Measurements from ENCODE around the gene CACNA2D3.
"Not testable (repeated sequence)": the region's sequence is repeated elsewhere in the genome, so short reads cannot be mapped to it uniquely, and the experiment has no call there.

Gene CACNA2D3

GRCh38 chr3:55075846-55076245 is 953.5 kb downstream of the CACNA2D3 start:
- TF ChIP-seq JUND (IDR thresholded peaks at IDR 0.05; ENCODE audit: low read depth) = no peak
- no peak for DNase-seq (ENCODE audit: low read depth in 1 of 2, low spot score in 1 of 2)
- in situ Hi-C loops (cut with HindIII; ENCODE audit: low pct_unique_long_range_greater_than_20kb, low sequenced_read_pairs) = no loop called here

GRCh38 chr3:55077726-55078125 is 955.4 kb downstream of the CACNA2D3 start:
- no peak for TF ChIP-seq JUND (IDR thresholded peaks at IDR 0.05; ENCODE audit: low read depth)
- no peak for DNase-seq (ENCODE audit: low read depth in 1 of 2, low spot score in 1 of 2)
- in situ Hi-C loops (cut with HindIII; ENCODE audit: low pct_unique_long_range_greater_than_20kb, low sequenced_read_pairs) = no loop called here

GRCh38 chr3:55078876-55079275 is 956.5 kb downstream of the CACNA2D3 start:
- TF ChIP-seq JUND (IDR thresholded peaks at IDR 0.05; ENCODE audit: low read depth) = no peak
- DNase-seq (ENCODE audit: low read depth in 1 of 2, low spot score in 1 of 2) = no peak
- in situ Hi-C loops (cut with HindIII; ENCODE audit: low pct_unique_long_range_greater_than_20kb, low sequenced_read_pairs) = no loop called here

GRCh38 chr3:55085231-55085630 is 962.9 kb downstream of the CACNA2D3 start:
- in situ Hi-C loops (cut with HindIII; ENCODE audit: low pct_unique_long_range_greater_than_20kb, low sequenced_read_pairs) = no loop called here
- DNase-seq (ENCODE audit: low read depth in 1 of 2, low spot score in 1 of 2) = no peak

GRCh38 chr3:55089211-55089610 is 966.9 kb downstream of the CACNA2D3 start:
- in situ Hi-C loops (cut with HindIII; ENCODE audit: low pct_unique_long_range_greater_than_20kb, low sequenced_read_pairs) = no loop called here
- DNase-seq (ENCODE audit: low read depth in 1 of 2, low spot score in 1 of 2) = no peak
- TF ChIP-seq JUND (IDR thresholded peaks at IDR 0.05; ENCODE audit: low read depth) = no peak

More at GRCh38 chr3:55085231-55085630, 962.9 kb downstream of the CACNA2D3 start:
- no peak for TF ChIP-seq JUND (IDR thresholded peaks at IDR 0.05; ENCODE audit: low read depth)

- in situ Hi-C loops (cut with HindIII; ENCODE audit: low pct_unique_long_range_greater_than_20kb, low sequenced_read_pairs) = no loop called here
- DNase-seq (ENCODE audit: low read depth in 1 of 2, low spot score in 1 of 2) = no peak
- no peak for TF ChIP-seq JUND (IDR thresholded peaks at IDR 0.05; ENCODE audit: low read depth)
Observed at GRCh38 chr3:55090291-55090690, 967.9 kb downstream of the CACNA2D3 start.

GRCh38 chr3:55090746-55091145 is 968.4 kb downstream of the CACNA2D3 start:
- DNase-seq (ENCODE audit: low read depth in 1 of 2, low spot score in 1 of 2) = no peak
- TF ChIP-seq JUND (IDR thresholded peaks at IDR 0.05; ENCODE audit: low read depth) = no peak
- in situ Hi-C loops (cut with HindIII; ENCODE audit: low pct_unique_long_range_greater_than_20kb, low sequenced_read_pairs) = no loop called here

GRCh38 chr3:55091381-55092225 is 969.3 kb downstream of the CACNA2D3 start:
- TF ChIP-seq JUND (IDR thresholded peaks at IDR 0.05; ENCODE audit: low read depth) = no peak
- no peak for DNase-seq (ENCODE audit: low read depth in 1 of 2, low spot score in 1 of 2)
- in situ Hi-C loops (cut with HindIII; ENCODE audit: low pct_unique_long_range_greater_than_20kb, low sequenced_read_pairs) = no loop called here

- in situ Hi-C loops (cut with HindIII; ENCODE audit: low pct_unique_long_range_greater_than_20kb, low sequenced_read_pairs) = no loop called here
- TF ChIP-seq JUND (IDR thresholded peaks at IDR 0.05; ENCODE audit: low read depth) = no peak
- no peak for DNase-seq (ENCODE audit: low read depth in 1 of 2, low spot score in 1 of 2)
Observed at GRCh38 chr3:55094676-55095075, 972.3 kb downstream of the CACNA2D3 start.

- in situ Hi-C loops (cut with HindIII; ENCODE audit: low pct_unique_long_range_greater_than_20kb, low sequenced_read_pairs) = no loop called here
- no peak for DNase-seq (ENCODE audit: low read depth in 1 of 2, low spot score in 1 of 2)
- TF ChIP-seq JUND (IDR thresholded peaks at IDR 0.05; ENCODE audit: low read depth) = no peak
Observed at GRCh38 chr3:55097441-55097840, 975.1 kb downstream of the CACNA2D3 start.

GRCh38 chr3:55105647-55106046 is 983.3 kb downstream of the CACNA2D3 start:
- no peak for TF ChIP-seq JUND (IDR thresholded peaks at IDR 0.05; ENCODE audit: low read depth)
- in situ Hi-C loops (cut with HindIII; ENCODE audit: low pct_unique_long_range_greater_than_20kb, low sequenced_read_pairs) = no loop called here
- DNase-seq (ENCODE audit: low read depth in 1 of 2, low spot score in 1 of 2) = no peak

GRCh38 chr3:55107187-55107586 is 984.8 kb downstream of the CACNA2D3 start:
- no peak for DNase-seq (ENCODE audit: low read depth in 1 of 2, low spot score in 1 of 2)
- no peak for TF ChIP-seq JUND (IDR thresholded peaks at IDR 0.05; ENCODE audit: low read depth)
- in situ Hi-C loops (cut with HindIII; ENCODE audit: low pct_unique_long_range_greater_than_20kb, low sequenced_read_pairs) = no loop called here

- in situ Hi-C loops (cut with HindIII; ENCODE audit: low pct_unique_long_range_greater_than_20kb, low sequenced_read_pairs); DNase-seq (ENCODE audit: low read depth in 1 of 2, low spot score in 1 of 2): not testable (repeated sequence)
Observed at GRCh38 chr3:55111906-55112305, 989.6 kb downstream of the CACNA2D3 start.

- no peak for DNase-seq (ENCODE audit: low read depth in 1 of 2, low spot score in 1 of 2)
- in situ Hi-C loops (cut with HindIII; ENCODE audit: low pct_unique_long_range_greater_than_20kb, low sequenced_read_pairs) = no loop called here
- no peak for TF ChIP-seq JUND (IDR thresholded peaks at IDR 0.05; ENCODE audit: low read depth)
Observed at GRCh38 chr3:55118451-55118850, 996.1 kb downstream of the CACNA2D3 start.

All from T47D (cell line).